ENCODE measurements around the gene ZIM2.
"Not testable (repeated sequence)": the region's sequence is repeated elsewhere in the genome, so short reads cannot be mapped to it uniquely, and the experiment has no call there.

ZIM2 gene

DNA sequence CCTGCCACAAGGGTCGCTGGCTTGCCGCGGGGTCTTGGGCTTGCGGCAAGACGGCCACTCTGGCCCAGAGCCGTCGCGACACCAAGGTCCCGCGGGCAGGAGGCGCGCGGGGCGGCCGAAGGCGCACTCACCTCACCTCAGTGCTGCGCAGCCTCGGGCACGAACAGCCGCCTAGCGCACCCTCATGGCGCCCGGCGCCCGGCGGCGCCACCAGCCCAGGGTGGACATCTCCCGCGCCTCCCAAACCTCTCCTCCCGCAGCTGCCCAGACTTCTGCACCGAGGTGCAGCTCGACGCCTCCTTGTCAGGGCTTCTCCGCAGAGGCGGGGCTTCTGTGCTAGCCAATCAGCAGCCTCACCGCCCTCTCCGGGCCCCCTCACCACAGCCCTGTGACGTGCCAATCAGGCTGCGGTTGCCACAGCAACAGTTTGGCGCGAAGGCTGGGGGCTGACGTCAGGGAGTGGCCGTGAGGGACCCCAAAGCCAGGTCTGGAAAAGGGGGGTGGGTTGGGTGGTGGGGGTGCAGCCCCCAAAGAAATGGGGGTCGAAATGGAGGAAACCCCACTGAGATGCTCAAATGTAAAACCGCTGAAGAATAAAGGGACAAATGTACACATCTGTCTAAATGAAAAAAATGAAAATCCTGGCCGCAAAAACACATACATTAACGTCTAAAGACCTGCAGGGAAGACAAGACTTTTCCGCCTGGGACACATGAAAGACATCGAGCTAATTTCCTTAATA is at the start of gene ZIM2, which contains the start of gene PEG3:
Gene ZIM2, minus strand, starts transcription at position 276 of the 742 bp plus-strand sequence. CDS start 16,449 bp downstream, outside the sequence.
Gene PEG3, minus strand, starts transcription at position 276 of the 742 bp plus-strand sequence. CDS start 16,071 bp downstream, outside the sequence.
- DNase-seq (ENCODE audit: low read depth in 2 of 2) = no peak

DNA sequence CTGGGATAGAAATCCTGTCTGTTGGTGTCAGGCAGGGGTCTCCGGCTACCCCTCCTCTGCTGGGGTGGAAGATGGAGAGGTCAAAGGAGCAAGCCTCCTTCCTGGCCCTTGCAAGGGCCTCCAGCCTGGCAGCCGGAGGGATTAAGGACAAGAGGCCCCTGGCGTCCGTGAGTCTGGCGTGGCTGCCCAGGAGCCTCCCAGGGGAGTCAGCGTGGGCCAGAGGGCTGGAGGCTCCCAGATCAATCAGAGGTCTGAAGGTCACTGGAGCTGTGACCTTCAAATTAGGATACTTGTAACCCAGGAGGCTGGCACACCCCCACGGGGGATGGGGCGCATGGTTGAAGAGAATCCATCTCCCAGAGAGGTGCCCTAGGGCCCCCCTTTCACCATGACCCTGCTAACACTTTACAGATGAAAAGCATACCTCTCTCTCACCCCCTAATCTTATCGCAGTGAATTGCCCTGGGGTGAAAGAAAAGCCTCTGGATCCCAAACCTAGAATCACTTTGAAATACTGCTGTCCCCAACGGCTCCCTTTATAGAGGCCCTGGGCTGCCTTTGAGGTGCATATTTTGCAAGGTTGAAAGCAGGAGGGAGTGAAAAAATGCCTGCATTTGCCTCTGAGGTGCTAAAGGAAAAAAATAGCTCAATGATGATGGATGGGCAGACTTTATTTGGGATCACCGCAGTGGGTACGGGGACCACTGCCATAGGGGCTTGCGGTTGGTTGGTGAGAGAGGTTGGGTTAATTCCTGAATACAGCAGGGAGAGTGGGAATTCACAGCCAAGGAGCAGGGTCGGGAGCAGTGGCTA is 44.9 kb upstream of the ZIM2 start:
- no peak for DNase-seq (ENCODE audit: low read depth in 2 of 2)

GRCh38 chr19:56884441-56884840 is 43.9 kb upstream of the ZIM2 start:
- no peak for DNase-seq (ENCODE audit: low read depth in 2 of 2)

- DNase-seq (ENCODE audit: low read depth in 2 of 2) = no peak
Observed at GRCh38 chr19:56880592-56881190, 40.2 kb upstream of the ZIM2 start.

DNA sequence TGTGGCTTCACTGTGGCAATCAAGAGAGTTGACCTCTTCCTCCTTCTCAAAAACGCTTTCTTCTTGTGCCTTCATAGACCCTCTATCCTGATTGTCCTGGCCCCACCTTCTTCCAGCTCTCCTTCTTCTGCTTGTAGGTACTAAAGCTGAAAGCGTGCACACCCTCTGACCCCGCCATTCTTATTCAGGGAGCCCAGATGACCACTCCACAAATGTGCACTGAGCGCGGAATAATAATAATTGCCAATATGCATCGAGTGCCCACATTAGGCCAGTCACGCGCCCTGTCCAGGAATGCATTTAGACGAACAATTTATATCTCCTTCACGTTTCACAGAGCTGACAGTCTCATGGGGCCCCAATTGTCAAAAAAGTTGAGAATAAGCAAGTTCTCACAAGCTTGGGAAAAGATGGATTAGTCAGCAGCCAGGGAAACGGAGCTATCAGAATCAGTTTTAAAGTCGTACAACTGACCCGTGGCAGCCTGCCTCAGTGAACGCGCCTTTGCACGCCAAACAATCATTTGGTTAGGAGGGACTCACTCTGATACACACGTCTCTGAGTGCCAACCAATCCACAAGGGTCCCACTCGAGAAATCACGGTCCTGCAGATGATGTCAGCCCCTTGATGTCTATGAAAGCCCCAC is 36.7 kb upstream of the ZIM2 start:
- no peak for DNase-seq (ENCODE audit: low read depth in 2 of 2)

DNA sequence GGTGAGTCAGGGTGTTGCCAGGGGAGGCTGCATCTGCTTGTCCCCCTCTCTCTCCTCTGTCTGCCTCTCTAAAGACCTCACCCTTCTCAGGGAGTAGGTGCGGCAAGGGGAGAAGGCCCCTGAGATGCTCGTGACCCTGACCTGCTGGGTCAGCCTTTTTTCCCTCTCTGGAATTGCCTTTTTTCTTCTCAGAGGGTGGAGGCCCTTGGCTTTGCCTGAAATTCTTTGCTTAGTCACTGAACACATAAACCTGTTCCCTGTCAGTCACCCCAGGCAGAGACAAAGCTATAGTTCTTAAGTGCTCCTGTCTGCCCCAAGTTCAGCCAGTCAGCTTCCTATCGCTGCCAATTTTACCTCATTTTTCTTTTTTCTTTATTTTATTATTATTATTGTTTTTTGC is 35.2 kb upstream of the ZIM2 start:
- DNase-seq (ENCODE audit: low read depth in 2 of 2) = no peak

DNA sequence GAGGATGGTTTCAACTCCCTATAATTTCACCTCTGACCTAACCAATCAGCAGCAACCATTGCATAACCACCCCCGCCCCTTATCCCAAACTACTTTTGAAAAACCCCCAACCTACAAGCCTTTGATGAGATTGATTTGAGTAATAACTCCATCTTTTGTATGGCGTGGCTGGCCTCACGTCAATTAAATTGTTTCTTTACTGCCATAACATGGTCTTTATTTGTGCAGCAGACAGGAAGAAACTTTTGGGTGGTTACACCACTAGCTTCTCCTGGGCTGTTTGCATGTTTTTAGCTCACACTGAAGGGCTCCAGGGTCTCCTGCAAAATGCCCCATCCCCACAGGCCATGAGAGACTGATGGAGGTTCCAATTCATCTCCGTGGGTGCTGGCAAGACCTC is 34.0 kb upstream of the ZIM2 start:
- DNase-seq (ENCODE audit: low read depth in 2 of 2) = no peak

- no peak for DNase-seq (ENCODE audit: low read depth in 2 of 2)
Observed at GRCh38 chr19:56873493-56873892, 33.0 kb upstream of the ZIM2 start.

DNA sequence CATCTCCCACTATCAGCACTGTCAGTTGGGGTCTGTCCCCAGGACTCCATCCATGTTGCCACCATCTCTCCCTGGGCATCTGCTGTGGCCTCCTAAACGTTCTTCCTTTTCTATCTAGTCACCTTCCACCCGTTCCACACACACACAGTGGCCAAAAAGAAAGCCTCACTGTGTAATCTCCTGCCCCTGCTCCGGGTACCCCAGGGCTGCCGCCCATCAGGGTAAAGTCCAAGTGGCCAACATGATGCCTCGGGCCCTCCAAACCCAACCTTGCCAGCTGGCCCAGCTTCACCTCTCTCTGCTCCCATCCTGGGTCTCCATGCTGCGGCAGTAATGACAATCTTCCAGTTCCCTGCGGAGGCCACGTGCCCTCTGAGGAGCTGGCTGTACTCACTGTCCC is 29.4 kb upstream of the ZIM2 start:
- DNase-seq (ENCODE audit: low read depth in 2 of 2) = no peak

DNA sequence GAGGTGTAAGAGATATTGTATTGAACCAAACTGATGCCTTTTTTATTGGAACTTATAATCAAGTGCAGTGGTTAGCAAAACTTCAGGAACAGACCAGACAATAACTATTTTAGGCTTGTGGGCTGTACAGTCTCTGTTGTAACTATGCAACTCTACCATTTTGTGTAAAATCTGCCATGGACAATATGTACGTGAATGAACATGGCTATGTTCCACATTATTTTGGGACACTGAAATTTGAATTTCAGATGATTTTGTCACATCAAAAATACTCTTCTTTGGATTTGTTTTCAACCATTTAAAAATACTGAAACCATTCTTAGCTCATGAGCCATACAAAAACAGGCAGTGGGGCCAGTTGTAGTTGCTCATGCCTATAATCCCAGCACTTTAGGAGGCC is 27.9 kb upstream of the ZIM2 start:
- DNase-seq (ENCODE audit: low read depth in 2 of 2) = no peak

- no peak for DNase-seq (ENCODE audit: low read depth in 2 of 2)
Observed at GRCh38 chr19:56866538-56866937, 26.0 kb upstream of the ZIM2 start.

- no peak for DNase-seq (ENCODE audit: low read depth in 2 of 2)
Observed at GRCh38 chr19:56864443-56865125, 24.1 kb upstream of the ZIM2 start.

- no peak for DNase-seq (ENCODE audit: low read depth in 2 of 2)
Observed at GRCh38 chr19:56862741-56863140, 22.2 kb upstream of the ZIM2 start.

DNA sequence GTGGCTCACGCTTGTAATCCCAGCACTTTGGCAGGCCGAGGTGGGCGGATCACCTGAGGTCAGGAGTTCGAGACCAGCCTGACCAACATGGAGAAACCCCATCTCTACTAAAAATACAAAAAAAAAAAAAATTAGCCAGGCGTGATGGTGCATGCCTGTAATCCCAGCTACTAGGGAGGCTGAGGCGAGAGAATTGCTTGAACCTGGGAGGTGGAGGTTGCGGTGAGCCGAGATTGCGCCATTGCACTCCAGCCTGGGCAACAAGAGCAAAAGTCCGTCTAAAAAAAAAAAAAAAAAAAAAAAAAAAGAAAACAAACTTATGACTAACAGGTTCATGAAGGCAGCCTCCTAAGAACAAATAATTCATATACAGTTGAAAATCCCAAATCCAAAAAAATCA is 19.9 kb upstream of the ZIM2 start:
- DNase-seq (ENCODE audit: low read depth in 2 of 2) = not testable (repeated sequence)

- no peak for DNase-seq (ENCODE audit: low read depth in 2 of 2)
Observed at GRCh38 chr19:56858026-56858425, 17.5 kb upstream of the ZIM2 start.

- DNase-seq (ENCODE audit: low read depth in 2 of 2) = no peak
Observed at GRCh38 chr19:56856822-56857221, 16.3 kb upstream of the ZIM2 start.

GRCh38 chr19:56852361-56852760 is 11.8 kb upstream of the ZIM2 start:
- not testable (repeated sequence) for DNase-seq (ENCODE audit: low read depth in 2 of 2)

GRCh38 chr19:56848166-56848565 is 7.6 kb upstream of the ZIM2 start:
- no peak for DNase-seq (ENCODE audit: low read depth in 2 of 2)

- no peak for DNase-seq (ENCODE audit: low read depth in 2 of 2)
Observed at GRCh38 chr19:56842412-56842811, 1.9 kb upstream of the ZIM2 start.

GRCh38 chr19:56841193-56841543 is 642 bp upstream of the ZIM2 start:
- no peak for DNase-seq (ENCODE audit: low read depth in 2 of 2)

DNA sequence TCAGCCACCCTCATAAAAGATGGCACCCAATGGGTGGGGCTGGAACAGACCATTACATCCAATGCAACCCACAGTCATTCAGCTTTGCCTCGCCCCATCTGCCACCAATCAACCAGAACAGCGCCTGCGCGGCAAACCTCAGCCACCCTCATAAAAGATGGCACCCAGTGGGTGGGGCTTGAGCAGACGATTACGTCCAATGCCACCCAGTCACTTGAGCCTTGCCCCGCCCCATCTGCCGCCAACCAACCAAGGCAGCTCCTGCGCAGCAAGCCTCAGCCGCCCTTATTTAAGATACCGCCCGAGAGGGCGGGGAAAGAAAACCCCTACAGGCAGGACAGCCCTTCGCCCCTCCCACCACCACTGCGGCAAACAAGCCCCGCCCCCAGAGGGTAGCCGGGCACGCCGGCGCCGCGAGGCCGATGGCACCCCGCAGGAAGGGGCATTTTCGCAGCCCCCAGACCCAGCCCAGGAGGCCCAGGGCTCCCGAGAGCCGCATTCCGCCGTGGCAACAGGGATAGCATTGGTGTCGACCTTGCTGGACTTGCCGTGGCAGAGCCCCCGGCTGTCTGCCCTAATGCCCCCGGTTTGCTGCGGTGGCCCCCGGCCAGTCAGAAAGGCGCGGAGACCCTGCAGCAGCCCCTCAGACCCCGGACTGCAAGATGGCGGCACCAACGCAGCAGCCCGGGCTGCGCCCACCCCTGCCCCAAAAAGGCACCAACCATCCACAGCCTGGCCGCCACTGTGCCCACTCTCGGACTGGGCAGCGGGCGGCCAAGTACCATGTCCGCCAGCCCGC is 675 bp downstream of the ZIM2 start:
- DNase-seq (ENCODE audit: low read depth in 2 of 2) = no peak

All from stimulated activated CD4-positive, alpha-beta T cell treated with anti-CD3 and anti-CD28 coated beads, Interleukin-12 subunit alpha, Interleukin-12 subunit beta, amount 100 ng/mL, for 24 hours (primary cell).